ENCODE data around the gene CCSER1.

- TF ChIP-seq, protein P1, sequence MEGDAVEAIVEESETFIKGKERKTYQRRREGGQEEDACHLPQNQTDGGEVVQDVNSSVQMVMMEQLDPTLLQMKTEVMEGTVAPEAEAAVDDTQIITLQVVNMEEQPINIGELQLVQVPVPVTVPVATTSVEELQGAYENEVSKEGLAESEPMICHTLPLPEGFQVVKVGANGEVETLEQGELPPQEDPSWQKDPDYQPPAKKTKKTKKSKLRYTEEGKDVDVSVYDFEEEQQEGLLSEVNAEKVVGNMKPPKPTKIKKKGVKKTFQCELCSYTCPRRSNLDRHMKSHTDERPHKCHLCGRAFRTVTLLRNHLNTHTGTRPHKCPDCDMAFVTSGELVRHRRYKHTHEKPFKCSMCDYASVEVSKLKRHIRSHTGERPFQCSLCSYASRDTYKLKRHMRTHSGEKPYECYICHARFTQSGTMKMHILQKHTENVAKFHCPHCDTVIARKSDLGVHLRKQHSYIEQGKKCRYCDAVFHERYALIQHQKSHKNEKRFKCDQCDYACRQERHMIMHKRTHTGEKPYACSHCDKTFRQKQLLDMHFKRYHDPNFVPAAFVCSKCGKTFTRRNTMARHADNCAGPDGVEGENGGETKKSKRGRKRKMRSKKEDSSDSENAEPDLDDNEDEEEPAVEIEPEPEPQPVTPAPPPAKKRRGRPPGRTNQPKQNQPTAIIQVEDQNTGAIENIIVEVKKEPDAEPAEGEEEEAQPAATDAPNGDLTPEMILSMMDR (conservative IDR thresholded peaks at IDR 0.05; ENCODE audit: low read length) = no peak
- no peak for TF ChIP-seq EZH2phosphoT487 (IDR thresholded peaks at IDR 0.05; ENCODE audit: borderline replicate concordance, low read depth, low read length)
These were observed 901.0 kb downstream of the CCSER1 start for GRCh38 chr4:91028228-91028627.
